ENCODE measurements around the gene LYSMD1. TPM values are rescaled to one million over a fixed set of nuclear protein-coding genes. Genes with fewer than 3 reads are reported as not detected.
"Not testable (repeated sequence)": the region's sequence is repeated elsewhere in the genome, so short reads cannot be mapped to it uniquely, and the experiment has no call there.

The LYSMD1 gene, protein sequence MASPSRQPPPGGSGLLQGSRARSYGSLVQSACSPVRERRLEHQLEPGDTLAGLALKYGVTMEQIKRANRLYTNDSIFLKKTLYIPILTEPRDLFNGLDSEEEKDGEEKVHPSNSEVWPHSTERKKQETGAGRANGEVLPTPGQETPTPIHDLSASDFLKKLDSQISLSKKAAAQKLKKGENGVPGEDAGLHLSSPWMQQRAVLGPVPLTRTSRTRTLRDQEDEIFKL
- 8.9 and 9.8 TPM in 2 replicates for total RNA-seq (2012; rRNA removed)

DNA sequence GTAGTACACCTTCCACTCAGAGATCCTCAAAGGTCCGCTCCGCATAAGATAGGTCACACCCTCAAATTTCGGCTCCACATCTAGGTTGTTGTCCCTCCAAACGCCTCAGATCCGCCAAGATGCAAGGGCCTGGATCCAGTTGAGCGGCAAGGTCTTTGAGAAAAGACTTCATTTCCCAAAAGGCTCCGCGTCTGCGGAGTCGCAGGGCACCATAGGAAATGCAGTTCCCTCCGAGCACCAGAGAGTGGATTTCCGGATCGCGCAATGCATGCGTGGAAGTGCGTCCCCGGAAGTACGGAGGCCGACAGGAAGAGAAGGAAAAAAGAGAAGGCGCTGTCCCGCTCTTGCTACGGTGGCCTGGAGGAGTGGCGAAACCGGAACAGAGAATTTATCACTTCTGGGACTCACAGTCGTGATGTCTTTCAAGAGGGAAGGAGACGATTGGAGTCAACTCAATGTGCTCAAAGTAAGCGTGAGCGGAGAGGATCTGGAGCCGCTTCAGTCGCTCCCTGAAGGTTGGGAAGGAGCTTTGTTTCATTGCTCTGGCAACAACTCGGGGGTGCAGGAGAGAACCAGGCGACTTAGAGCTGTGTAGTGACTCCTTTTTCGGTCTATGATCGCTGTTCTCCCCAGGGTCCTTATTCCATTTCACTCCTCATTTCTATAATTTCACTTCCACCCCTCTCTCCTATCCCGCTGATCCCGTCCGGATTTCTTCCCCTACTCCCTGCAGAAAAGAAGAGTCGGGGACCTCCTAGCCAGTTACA lies at the start of gene LYSMD1, which contains the start of gene SCNM1:
Gene LYSMD1, minus strand, starts transcription at position 165 of the 767 bp plus-strand sequence. CDS start 644 bp downstream, outside the sequence.
Gene SCNM1, plus strand, starts transcription at position 407 of the 767 bp plus-strand sequence. Its CDS starts 9 bp downstream, at position 416.
- H3K4me2 ChIP-seq (ENCODE audit: low read length), result peak within 1 kb of the TSS; percentile 96
- H3K4me1 ChIP-seq (ENCODE audit: control insufficient read depth, insufficient read depth, low read length), result peaks cover 20% of the 10 kb centered on the region
- no peaks in the 10 kb centered on the region for H3K9me3 ChIP-seq (replicated peaks; ENCODE audit: low read length)
- H3K27me3 ChIP-seq (ENCODE audit: control insufficient read depth, insufficient read depth, low read length), result no peaks in the 10 kb centered on the region
- peak within 1 kb of the TSS; percentile 92 for H3K9ac ChIP-seq (ENCODE audit: low read depth, low read length)
- peak within 1 kb of the TSS; percentile 91 for H3K4me3 ChIP-seq (ENCODE audit: low read length)
- peaks cover 35% of the 10 kb centered on the region for H3K36me3 ChIP-seq (ENCODE audit: insufficient read depth, low read length)

DNA sequence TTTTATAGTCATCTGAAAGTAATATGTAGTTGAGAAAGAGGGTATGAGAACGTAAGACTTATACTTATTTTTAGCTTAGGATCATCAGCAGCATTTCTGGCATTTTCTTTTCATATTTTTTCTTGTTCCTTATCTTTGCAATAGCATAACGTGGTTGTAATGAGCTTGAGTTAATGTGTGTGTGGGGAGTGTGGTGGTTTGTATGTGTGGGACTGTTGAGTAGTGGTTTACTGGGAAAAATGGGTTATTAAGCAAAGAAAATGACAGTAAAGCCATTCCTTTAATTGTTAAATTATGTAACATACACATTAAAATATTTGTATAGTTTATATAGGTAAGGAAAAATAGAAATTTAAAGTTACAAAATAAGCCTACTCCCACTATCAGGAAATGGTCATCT lies 47.9 kb upstream of the LYSMD1 start:
- H3K9me3 ChIP-seq (replicated peaks; ENCODE audit: low read length), result no peaks in the 10 kb centered on the region
- no peak overlapping the region for H3K4me2 ChIP-seq (ENCODE audit: low read length)
- H3K4me3 ChIP-seq (ENCODE audit: low read length), result no peak overlapping the region
- H3K36me3 ChIP-seq (ENCODE audit: insufficient read depth, low read length), result peaks cover 43% of the 10 kb centered on the region
- H3K4me1 ChIP-seq (ENCODE audit: control insufficient read depth, insufficient read depth, low read length), result no peaks in the 10 kb centered on the region
- H3K9ac ChIP-seq (ENCODE audit: low read depth, low read length), result no peak overlapping the region
- no peaks in the 10 kb centered on the region for H3K27me3 ChIP-seq (ENCODE audit: control insufficient read depth, insufficient read depth, low read length)

DNA sequence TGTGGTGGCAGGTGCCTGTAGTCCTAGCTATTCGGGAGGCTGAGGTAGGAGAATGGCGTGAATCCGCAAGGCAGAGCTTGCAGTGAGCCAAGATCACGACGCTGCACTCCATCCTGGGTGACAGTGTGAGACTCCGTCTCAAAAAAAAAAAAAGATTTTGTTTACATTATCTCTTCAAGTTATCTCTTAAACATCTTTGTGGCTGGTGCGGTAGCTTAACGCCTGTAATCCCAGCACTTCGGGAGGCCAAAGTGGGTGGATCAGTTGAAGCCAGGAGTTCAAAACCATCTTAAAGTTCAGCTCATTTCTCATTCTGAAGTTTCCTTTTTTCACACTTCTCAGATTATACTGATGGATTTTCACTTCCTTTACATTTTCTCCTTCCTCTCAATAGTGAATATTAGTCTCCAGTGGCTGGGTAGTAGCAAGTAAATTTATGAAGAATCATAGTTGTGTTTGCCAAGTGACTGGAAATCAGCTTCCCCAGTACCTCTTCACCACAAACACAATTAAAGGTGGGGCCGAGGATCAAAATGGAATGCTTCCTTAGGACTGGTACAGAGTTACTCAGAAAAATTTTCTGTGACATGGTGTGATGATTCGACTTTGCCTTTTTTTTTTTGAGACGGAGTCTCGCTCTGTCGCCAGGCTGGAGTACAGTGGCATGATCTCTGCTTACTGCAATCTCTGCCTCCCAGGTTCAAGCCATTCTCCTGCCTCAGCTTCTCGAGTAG lies 46.4 kb upstream of the LYSMD1 start:
- no peaks in the 10 kb centered on the region for H3K9me3 ChIP-seq (replicated peaks; ENCODE audit: low read length)
- H3K4me2 ChIP-seq (ENCODE audit: low read length), result no peak overlapping the region
- no peaks in the 10 kb centered on the region for H3K27me3 ChIP-seq (ENCODE audit: control insufficient read depth, insufficient read depth, low read length)
- no peak overlapping the region for H3K4me3 ChIP-seq (ENCODE audit: low read length)
- no peaks in the 10 kb centered on the region for H3K4me1 ChIP-seq (ENCODE audit: control insufficient read depth, insufficient read depth, low read length)
- peaks cover 45% of the 10 kb centered on the region for H3K36me3 ChIP-seq (ENCODE audit: insufficient read depth, low read length)
- H3K9ac ChIP-seq (ENCODE audit: low read depth, low read length), result no peak overlapping the region

DNA sequence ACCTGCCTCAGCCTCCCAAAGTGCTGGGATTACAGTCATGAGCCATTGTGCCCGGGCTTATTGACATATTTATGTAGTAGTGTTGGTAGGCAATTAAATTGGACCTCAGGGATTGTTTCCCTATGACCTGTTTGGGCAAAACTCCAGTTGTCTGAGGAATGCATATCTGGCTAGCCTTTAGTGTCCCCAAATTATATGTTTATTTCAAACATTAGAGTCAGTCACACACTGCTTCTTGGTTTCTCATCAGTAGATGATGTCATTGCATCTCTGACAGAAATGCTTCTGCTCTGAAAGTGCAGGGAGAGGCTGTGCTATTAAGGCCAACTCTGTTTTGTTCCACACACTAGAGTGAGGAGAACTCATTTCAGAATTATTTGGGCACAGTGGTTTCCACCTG lies 45.1 kb upstream of the LYSMD1 start:
- H3K27me3 ChIP-seq (ENCODE audit: control insufficient read depth, insufficient read depth, low read length), result no peaks in the 10 kb centered on the region
- no peak overlapping the region for H3K9ac ChIP-seq (ENCODE audit: low read depth, low read length)
- H3K4me1 ChIP-seq (ENCODE audit: control insufficient read depth, insufficient read depth, low read length), result no peaks in the 10 kb centered on the region
- no peak overlapping the region for H3K4me2 ChIP-seq (ENCODE audit: low read length)
- no peak overlapping the region for H3K4me3 ChIP-seq (ENCODE audit: low read length)
- no peaks in the 10 kb centered on the region for H3K9me3 ChIP-seq (replicated peaks; ENCODE audit: low read length)
- H3K36me3 ChIP-seq (ENCODE audit: insufficient read depth, low read length), result peaks cover 43% of the 10 kb centered on the region

DNA sequence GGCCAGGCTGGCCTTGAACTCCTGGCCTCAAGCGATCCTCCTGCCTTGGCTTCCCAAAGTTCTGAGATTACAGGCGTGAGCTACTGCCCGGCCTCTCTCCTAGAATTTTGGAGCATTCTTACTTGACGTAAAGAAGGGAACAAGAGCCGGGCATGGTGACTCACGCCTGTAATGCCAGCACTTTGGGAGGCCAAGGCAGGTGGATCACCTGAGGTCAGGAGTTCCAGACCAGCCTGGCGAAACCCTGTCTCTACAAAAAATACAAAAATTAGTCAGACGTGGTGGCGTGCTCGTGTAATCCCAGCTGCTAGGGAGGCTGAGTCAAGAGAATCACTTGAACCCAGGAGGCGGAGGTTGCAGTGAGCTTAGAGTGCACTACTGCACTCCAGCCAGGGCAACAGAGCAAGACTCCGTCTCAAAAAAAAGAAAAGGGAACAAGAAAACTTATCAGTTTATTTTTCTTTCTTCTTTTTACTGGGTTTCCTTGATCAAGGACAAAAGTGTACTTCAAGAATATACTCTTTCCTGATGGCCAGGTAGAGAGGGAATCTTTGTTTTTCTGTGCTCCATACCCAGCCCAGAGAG lies 39.8 kb upstream of the LYSMD1 start:
- H3K4me2 ChIP-seq (ENCODE audit: low read length); H3K27me3 ChIP-seq (ENCODE audit: control insufficient read depth, insufficient read depth, low read length); H3K9me3 ChIP-seq (replicated peaks; ENCODE audit: low read length); H3K9ac ChIP-seq (ENCODE audit: low read depth, low read length); H3K4me3 ChIP-seq (ENCODE audit: low read length): not testable (repeated sequence)
- H3K36me3 ChIP-seq (ENCODE audit: insufficient read depth, low read length), result peaks cover 40% of the 10 kb centered on the region
- H3K4me1 ChIP-seq (ENCODE audit: control insufficient read depth, insufficient read depth, low read length), result peaks cover 12% of the 10 kb centered on the region

DNA sequence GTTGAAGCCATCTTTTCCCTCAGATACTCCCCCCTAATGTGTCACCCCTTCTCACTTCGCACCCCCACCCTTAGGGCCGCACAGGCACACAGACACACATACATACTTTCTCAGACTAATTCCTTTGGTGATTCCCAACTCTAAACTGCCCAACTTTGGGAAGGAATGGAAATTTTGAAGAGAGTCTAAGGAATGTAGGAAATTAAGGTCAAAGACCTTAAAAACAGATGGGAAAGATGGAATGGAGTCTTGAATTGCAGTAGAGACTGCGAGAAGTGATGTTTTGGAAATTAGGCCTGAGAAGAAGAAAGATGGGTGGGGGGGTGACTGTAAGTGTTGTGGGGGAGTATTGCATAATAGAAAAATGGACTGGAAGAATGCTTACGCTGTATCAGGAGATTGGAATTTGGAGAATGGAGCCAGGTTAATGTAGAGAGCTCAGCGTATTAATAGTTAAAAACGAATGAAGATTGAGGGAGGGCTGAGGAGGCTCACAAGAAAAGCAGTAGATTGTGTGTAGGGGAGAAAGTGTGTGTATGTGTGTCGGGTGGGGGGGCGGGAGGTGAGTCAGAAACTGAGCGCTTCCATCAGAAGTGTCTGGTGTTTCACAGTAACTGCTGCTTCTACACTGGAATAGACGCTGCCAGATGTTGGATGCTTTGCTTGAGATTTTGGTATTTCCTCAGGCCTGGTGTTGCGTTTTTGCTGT lies 34.3 kb upstream of the LYSMD1 start:
- H3K9me3 ChIP-seq (replicated peaks; ENCODE audit: low read length), result no peaks in the 10 kb centered on the region
- peak overlapping the region; percentile 85 for H3K4me3 ChIP-seq (ENCODE audit: low read length)
- H3K4me2 ChIP-seq (ENCODE audit: low read length), result peak overlapping the region; percentile 90
- H3K9ac ChIP-seq (ENCODE audit: low read depth, low read length), result peak overlapping the region; percentile 99
- H3K4me1 ChIP-seq (ENCODE audit: control insufficient read depth, insufficient read depth, low read length), result peaks cover 24% of the 10 kb centered on the region
- no peaks in the 10 kb centered on the region for H3K27me3 ChIP-seq (ENCODE audit: control insufficient read depth, insufficient read depth, low read length)
- peaks cover 14% of the 10 kb centered on the region for H3K36me3 ChIP-seq (ENCODE audit: insufficient read depth, low read length)

DNA sequence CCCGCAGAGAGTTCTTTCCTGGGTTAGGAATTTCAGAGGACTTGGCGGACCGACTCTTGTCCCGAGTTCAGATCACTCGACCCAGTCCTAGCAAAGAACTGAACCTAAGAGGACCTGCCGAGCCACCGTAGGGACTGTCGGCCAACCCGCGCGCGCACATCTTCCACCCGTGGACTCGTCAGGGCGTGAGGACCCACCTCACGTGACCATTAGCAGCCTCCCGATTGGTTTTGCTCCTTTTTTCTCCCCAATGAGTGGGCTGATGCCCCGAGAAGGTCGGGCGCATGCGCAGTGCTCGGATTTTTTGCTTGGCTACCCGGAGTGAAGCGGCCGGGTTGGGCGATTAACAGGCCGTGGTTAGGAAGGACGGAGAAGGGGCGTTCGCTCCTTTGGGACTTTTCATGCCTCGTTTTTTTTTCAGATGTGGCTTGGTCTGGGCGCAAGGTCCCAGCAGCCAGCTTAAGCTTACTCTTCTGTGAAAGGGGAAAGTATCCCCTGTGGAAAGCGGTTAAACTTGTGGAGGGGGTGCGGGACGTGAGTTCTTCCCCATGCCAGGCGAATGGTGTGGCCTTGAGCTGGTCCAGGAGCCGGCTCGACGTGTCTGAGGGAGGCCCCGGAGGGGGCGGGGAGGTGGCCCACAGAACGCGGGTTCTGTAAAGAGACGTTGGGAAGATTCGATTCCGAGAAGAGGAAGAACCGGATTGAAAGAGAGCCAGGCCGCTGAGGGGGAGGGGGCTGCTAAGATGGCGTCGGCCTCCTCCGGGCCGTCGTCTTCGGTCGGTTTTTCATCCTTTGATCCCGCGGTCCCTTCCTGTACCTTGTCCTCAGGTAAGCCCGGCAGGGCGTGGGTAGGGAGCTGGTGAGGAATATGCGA lies 32.8 kb upstream of the LYSMD1 start, which contains the start of gene PIP5K1A:
Gene PIP5K1A, plus strand, starts transcription at position 299 of the 874 bp plus-strand sequence. Its CDS starts 445 bp downstream, at position 744.
- Histone ChIP-seq H3K27me3 (ENCODE audit: control insufficient read depth, insufficient read depth, low read length) (no peaks in the 10 kb centered on the region), H3K9me3 (replicated peaks; ENCODE audit: low read length) (no peaks in the 10 kb centered on the region), H3K36me3 (ENCODE audit: insufficient read depth, low read length) (peaks cover 14% of the 10 kb centered on the region), H3K4me1 (ENCODE audit: control insufficient read depth, insufficient read depth, low read length) (peaks cover 36% of the 10 kb centered on the region), H3K4me2 (ENCODE audit: low read length) (peak within 1 kb of the TSS; percentile 90), H3K9ac (ENCODE audit: low read depth, low read length) (peak within 1 kb of the TSS; percentile 99), H3K4me3 (ENCODE audit: low read length) (peak within 1 kb of the TSS; percentile 85)

DNA sequence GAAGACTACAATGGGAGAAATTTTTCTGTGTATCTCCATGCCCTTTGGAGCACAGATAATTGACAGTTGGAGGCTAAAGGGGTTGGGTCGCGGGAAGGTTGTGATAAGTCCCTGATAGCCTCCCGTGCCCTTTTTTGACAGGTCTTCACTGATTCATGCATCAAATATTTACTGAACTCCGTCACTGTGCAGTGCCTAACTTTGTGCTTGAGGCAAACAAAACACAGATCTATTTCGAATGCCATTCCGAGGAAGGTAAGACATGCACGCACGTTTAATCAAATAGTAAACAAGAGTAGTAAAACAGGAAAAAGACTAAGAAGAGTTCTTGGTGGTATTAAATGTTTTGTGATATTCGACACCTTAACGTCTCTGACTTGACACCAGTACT lies 32.2 kb upstream of the LYSMD1 start:
- Histone ChIP-seq H3K36me3 (ENCODE audit: insufficient read depth, low read length) (peaks cover 11% of the 10 kb centered on the region), H3K4me2 (ENCODE audit: low read length) (peak overlapping the region; percentile 90), H3K27me3 (ENCODE audit: control insufficient read depth, insufficient read depth, low read length) (no peaks in the 10 kb centered on the region), H3K4me1 (ENCODE audit: control insufficient read depth, insufficient read depth, low read length) (peaks cover 36% of the 10 kb centered on the region), H3K9me3 (replicated peaks; ENCODE audit: low read length) (no peaks in the 10 kb centered on the region), H3K4me3 (ENCODE audit: low read length) (peak overlapping the region; percentile 85), H3K9ac (ENCODE audit: low read depth, low read length) (peak overlapping the region; percentile 99)

DNA sequence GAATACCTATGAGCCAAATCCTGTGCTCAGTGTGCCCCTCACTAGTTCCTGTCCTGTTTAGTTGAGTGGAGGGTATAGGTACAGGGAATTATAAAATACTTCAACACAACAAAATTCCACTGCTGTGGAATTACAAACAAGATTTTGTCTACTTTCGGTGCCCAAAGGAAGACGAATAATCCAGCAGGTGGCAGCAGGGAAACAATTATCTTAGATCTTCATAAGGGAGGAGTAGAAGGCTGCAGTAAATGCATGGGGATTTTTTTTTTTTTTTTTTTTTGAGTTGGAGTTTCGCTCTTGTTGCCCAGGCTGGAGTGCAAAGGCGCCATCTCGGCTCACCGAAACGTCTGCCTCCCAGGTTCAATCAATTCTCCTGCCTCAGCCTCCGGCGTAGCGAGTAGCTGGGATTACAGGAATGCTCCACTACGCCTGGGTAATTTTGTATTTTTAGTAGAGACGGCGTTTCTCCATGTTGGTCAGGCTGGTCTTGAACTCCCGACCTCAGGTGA lies 30.6 kb upstream of the LYSMD1 start:
- Histone ChIP-seq H3K9me3 (replicated peaks; ENCODE audit: low read length) (no peaks in the 10 kb centered on the region), H3K4me3 (ENCODE audit: low read length) (peak overlapping the region; percentile 47), H3K36me3 (ENCODE audit: insufficient read depth, low read length) (no peaks in the 10 kb centered on the region), H3K4me1 (ENCODE audit: control insufficient read depth, insufficient read depth, low read length) (peaks cover 27% of the 10 kb centered on the region), H3K9ac (ENCODE audit: low read depth, low read length) (peak overlapping the region; percentile 77), H3K27me3 (ENCODE audit: control insufficient read depth, insufficient read depth, low read length) (no peaks in the 10 kb centered on the region), H3K4me2 (ENCODE audit: low read length) (peak overlapping the region; percentile 71)
